ENCODE results near the gene SWAP70.

The SWAP70 gene

DNA sequence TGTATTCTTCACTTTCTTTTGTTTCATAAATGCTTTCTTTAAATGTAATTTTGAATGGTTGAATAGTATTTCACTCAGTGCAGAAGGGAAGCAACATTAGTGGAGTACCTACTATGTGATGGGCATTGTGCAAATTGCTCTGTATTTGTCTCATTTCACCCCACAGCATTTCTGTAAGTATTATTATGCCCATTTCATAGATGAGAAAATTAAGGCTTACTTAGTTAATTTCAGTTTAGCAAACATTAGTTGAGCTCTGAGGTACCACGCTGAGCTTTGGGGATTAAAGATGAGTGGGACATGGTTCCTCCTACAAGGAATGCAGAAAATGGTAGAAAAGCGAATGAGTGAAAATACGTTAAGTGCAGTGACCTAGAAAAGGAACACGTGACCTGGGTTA lies 58.1 kb downstream of the SWAP70 start (continued):
- no peak for TF ChIP-seq TSHZ2 (CRISPR knock-in tag; IDR thresholded peaks at IDR 0.05)
- no peak for TF ChIP-seq OSR1 (CRISPR knock-in tag; IDR thresholded peaks at IDR 0.05)
- TF ChIP-seq SNAI2 (CRISPR knock-in tag; IDR thresholded peaks at IDR 0.05): no peak
- no peak for TF ChIP-seq RARB (CRISPR knock-in tag; IDR thresholded peaks at IDR 0.05)
- TF ChIP-seq ZNF70 (CRISPR knock-in tag; IDR thresholded peaks at IDR 0.05): no peak
- TF ChIP-seq PPARA (CRISPR knock-in tag; IDR thresholded peaks at IDR 0.05; ENCODE audit: borderline replicate concordance): no peak
- TF ChIP-seq CSDC2 (CRISPR knock-in tag; IDR thresholded peaks at IDR 0.05): no peak
- no peak for TF ChIP-seq CSRNP3 (CRISPR knock-in tag; IDR thresholded peaks at IDR 0.05)
- no peak for TF ChIP-seq ARNTL (CRISPR knock-in tag; IDR thresholded peaks at IDR 0.05; ENCODE audit: borderline replicate concordance, low read depth)

GRCh38 chr11:9722893-9723292 lies 59.0 kb downstream of the SWAP70 start:
- ATAC-seq: no peak
- no peak for TF ChIP-seq CSRNP3 (CRISPR knock-in tag; IDR thresholded peaks at IDR 0.05)
- TF ChIP-seq RARB (CRISPR knock-in tag; IDR thresholded peaks at IDR 0.05): no peak
- TF ChIP-seq PPARA (CRISPR knock-in tag; IDR thresholded peaks at IDR 0.05; ENCODE audit: borderline replicate concordance): no peak
- TF ChIP-seq ZC3H10 (CRISPR knock-in tag; IDR thresholded peaks at IDR 0.05): no peak
- no peak for TF ChIP-seq ZFP3 (CRISPR knock-in tag; IDR thresholded peaks at IDR 0.05)
- TF ChIP-seq ZNF565 (CRISPR knock-in tag; conservative IDR thresholded peaks at IDR 0.05; ENCODE audit: low read depth): no peak
- TF ChIP-seq OSR1 (CRISPR knock-in tag; IDR thresholded peaks at IDR 0.05): no peak
- no peak for TF ChIP-seq ARNTL (CRISPR knock-in tag; IDR thresholded peaks at IDR 0.05; ENCODE audit: borderline replicate concordance, low read depth)
- no peak for TF ChIP-seq BACH2 (CRISPR knock-in tag; IDR thresholded peaks at IDR 0.05; ENCODE audit: borderline replicate concordance)
- TF ChIP-seq CREB5 (CRISPR knock-in tag; IDR thresholded peaks at IDR 0.05; ENCODE audit: low read depth): no peak
- TF ChIP-seq, protein P1, sequence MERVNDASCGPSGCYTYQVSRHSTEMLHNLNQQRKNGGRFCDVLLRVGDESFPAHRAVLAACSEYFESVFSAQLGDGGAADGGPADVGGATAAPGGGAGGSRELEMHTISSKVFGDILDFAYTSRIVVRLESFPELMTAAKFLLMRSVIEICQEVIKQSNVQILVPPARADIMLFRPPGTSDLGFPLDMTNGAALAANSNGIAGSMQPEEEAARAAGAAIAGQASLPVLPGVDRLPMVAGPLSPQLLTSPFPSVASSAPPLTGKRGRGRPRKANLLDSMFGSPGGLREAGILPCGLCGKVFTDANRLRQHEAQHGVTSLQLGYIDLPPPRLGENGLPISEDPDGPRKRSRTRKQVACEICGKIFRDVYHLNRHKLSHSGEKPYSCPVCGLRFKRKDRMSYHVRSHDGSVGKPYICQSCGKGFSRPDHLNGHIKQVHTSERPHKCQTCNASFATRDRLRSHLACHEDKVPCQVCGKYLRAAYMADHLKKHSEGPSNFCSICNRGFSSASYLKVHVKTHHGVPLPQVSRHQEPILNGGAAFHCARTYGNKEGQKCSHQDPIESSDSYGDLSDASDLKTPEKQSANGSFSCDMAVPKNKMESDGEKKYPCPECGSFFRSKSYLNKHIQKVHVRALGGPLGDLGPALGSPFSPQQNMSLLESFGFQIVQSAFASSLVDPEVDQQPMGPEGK (CRISPR knock-in tag; IDR thresholded peaks at IDR 0.05; ENCODE audit: borderline replicate concordance): no peak
- no peak for TF ChIP-seq ZNF70 (CRISPR knock-in tag; IDR thresholded peaks at IDR 0.05)
- TF ChIP-seq CSDC2 (CRISPR knock-in tag; IDR thresholded peaks at IDR 0.05): no peak
- no peak for TF ChIP-seq GLIS3 (CRISPR knock-in tag; IDR thresholded peaks at IDR 0.05)
- TF ChIP-seq, protein P2, sequence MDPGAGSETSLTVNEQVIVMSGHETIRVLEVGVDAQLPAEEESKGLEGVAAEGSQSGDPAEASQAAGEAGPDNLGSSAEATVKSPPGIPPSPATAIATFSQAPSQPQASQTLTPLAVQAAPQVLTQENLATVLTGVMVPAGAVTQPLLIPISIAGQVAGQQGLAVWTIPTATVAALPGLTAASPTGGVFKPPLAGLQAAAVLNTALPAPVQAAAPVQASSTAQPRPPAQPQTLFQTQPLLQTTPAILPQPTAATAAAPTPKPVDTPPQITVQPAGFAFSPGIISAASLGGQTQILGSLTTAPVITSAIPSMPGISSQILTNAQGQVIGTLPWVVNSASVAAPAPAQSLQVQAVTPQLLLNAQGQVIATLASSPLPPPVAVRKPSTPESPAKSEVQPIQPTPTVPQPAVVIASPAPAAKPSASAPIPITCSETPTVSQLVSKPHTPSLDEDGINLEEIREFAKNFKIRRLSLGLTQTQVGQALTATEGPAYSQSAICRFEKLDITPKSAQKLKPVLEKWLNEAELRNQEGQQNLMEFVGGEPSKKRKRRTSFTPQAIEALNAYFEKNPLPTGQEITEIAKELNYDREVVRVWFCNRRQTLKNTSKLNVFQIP (CRISPR knock-in tag; IDR thresholded peaks at IDR 0.05; ENCODE audit: borderline replicate concordance, low read depth): no peak

GRCh38 chr11:9726321-9727022 lies 62.6 kb downstream of the SWAP70 start:
- TF ChIP-seq ZC3H10 (CRISPR knock-in tag; IDR thresholded peaks at IDR 0.05): no peak
- no peak for TF ChIP-seq OSR1 (CRISPR knock-in tag; IDR thresholded peaks at IDR 0.05)
- TF ChIP-seq, protein P1 (CRISPR knock-in tag; IDR thresholded peaks at IDR 0.05; ENCODE audit: borderline replicate concordance): no peak
- no peak for TF ChIP-seq ZNF70 (CRISPR knock-in tag; IDR thresholded peaks at IDR 0.05)
- no peak for TF ChIP-seq PPARA (CRISPR knock-in tag; IDR thresholded peaks at IDR 0.05; ENCODE audit: borderline replicate concordance)
- no peak for TF ChIP-seq CREB5 (CRISPR knock-in tag; IDR thresholded peaks at IDR 0.05; ENCODE audit: low read depth)
- no peak for TF ChIP-seq ZFP3 (CRISPR knock-in tag; IDR thresholded peaks at IDR 0.05)
- TF ChIP-seq CSRNP3 (CRISPR knock-in tag; IDR thresholded peaks at IDR 0.05): no peak
- no peak for ATAC-seq
